Fibroblast of lung (primary cell): ENCODE data around the gene PLEKHJ1. TPM values are rescaled to one million over a fixed set of nuclear protein-coding genes. Genes with fewer than 3 reads are reported as not detected.

Source experiments
- DNase-seq, 2 donors: peaks; one replicate each; pipeline versions ENCODE4 v3.0.0 to v3.0.0-alpha.2; 2010; ENCODE audit warnings: low read depth in 2 of 2
- H2AFZ ChIP-seq: 2 replicates; pipeline ENCODE4 v1.5.1; 2012; ENCODE audit warnings: low read length, control low read depth, inconsistent platforms
- H3K27ac ChIP-seq: 2 replicates; pipeline ENCODE4 v1.5.1; 2011; ENCODE audit warnings: low read length, control low read depth; ENCODE audit not compliant: insufficient read depth
- H3K27me3 ChIP-seq: 2 replicates; pipeline ENCODE4 v1.5.1; 2011; ENCODE audit warnings: mild to moderate bottlenecking, low read length; ENCODE audit not compliant: control insufficient read depth, insufficient read depth
- H3K36me3 ChIP-seq: 2 replicates; pipeline ENCODE4 v1.5.1; 2011; ENCODE audit warnings: low read length; ENCODE audit not compliant: control insufficient read depth, insufficient read depth
- H3K4me1 ChIP-seq: 2 replicates; pipeline ENCODE4 v1.5.1; 2011; ENCODE audit warnings: low read length; ENCODE audit not compliant: control insufficient read depth, insufficient read depth; ENCODE audit errors: extremely low read depth
- H3K4me2 ChIP-seq: 2 replicates; pipeline ENCODE4 v1.5.1; 2011; ENCODE audit warnings: low read length, control low read depth; ENCODE audit not compliant: insufficient read depth; ENCODE audit errors: extremely low read depth
- H3K4me3 ChIP-seq, 4 experiments: fragments of 200-600 bp in 1 of 4; sonication (generic) in 1 of 4; replicated peaks in 1 of 4; 2 replicates each; pipeline ENCODE4 v1.5.1; 2011 to 2016; ENCODE audit warnings: low read length in 4 of 4, low read depth in 3 of 4, mild to moderate bottlenecking in 3 of 4, control low read depth in 2 of 4, inconsistent platforms in 1 of 4, mixed read lengths in 1 of 4; ENCODE audit not compliant: insufficient read depth in 1 of 4; ENCODE audit errors: control extremely low read depth in 1 of 4
- H3K79me2 ChIP-seq: 2 replicates; pipeline ENCODE4 v1.5.1; 2012; ENCODE audit warnings: mild to moderate bottlenecking, low read length, inconsistent platforms; ENCODE audit not compliant: control insufficient read depth, insufficient read depth
- H3K9ac ChIP-seq: 2 replicates; pipeline ENCODE4 v1.5.1; 2011; ENCODE audit warnings: mild to moderate bottlenecking, low read length, control low read depth; ENCODE audit not compliant: insufficient read depth
- H3K9me3 ChIP-seq: 2 replicates; pipeline ENCODE4 v1.5.1; 2012; ENCODE audit warnings: low read depth, low read length; ENCODE audit not compliant: control insufficient read depth, insufficient read depth
- H4K20me1 ChIP-seq: 2 replicates; pipeline ENCODE4 v1.5.1; 2011; ENCODE audit warnings: low read length; ENCODE audit not compliant: control insufficient read depth, insufficient read depth; ENCODE audit errors: extremely low read depth
- CTCF ChIP-seq, 2 donors: IDR thresholded peaks in 1 of 2; conservative IDR thresholded peaks in 1 of 2; 1 replicate in 1 of 2; 2 replicates in 1 of 2; pipeline ENCODE4 v1.5.1; 2011 to 2012; ENCODE audit warnings: low read length in 2 of 2, control low read depth in 1 of 2, inconsistent platforms in 1 of 2, low read depth in 1 of 2, mild to moderate bottlenecking in 1 of 2
- EZH2 ChIP-seq: IDR thresholded peaks from 2 replicates; pipeline ENCODE4 v1.5.1; 2012; ENCODE audit warnings: low read length, control low read depth, mild to moderate bottlenecking; ENCODE audit errors: missing control alignments
- polyA plus RNA-seq, 2 donors: library from polyadenylated mRNA; depleted of rRNA in 1 of 2; stranded (reverse) in 1 of 2; unstranded in 1 of 2; fragments of >200 nt; gene quantifications; 2 replicates each; pipeline ENCODE4 v1.2.1, GENCODE V29; 2011 to 2012; ENCODE audit warnings: missing spikeins in 1 of 2
- total RNA-seq: library from RNA; depleted of rRNA; stranded (reverse); fragments of >200 nt; gene quantifications from 2 replicates; pipeline ENCODE4 v1.2.1, GENCODE V29; 2014

The PLEKHJ1 gene
- total and polyA plus RNA-seq, 2 donors (not counting 1 experiment from before 2014, with no cell fraction given) = 34.9 to 61.3 TPM

DNA sequence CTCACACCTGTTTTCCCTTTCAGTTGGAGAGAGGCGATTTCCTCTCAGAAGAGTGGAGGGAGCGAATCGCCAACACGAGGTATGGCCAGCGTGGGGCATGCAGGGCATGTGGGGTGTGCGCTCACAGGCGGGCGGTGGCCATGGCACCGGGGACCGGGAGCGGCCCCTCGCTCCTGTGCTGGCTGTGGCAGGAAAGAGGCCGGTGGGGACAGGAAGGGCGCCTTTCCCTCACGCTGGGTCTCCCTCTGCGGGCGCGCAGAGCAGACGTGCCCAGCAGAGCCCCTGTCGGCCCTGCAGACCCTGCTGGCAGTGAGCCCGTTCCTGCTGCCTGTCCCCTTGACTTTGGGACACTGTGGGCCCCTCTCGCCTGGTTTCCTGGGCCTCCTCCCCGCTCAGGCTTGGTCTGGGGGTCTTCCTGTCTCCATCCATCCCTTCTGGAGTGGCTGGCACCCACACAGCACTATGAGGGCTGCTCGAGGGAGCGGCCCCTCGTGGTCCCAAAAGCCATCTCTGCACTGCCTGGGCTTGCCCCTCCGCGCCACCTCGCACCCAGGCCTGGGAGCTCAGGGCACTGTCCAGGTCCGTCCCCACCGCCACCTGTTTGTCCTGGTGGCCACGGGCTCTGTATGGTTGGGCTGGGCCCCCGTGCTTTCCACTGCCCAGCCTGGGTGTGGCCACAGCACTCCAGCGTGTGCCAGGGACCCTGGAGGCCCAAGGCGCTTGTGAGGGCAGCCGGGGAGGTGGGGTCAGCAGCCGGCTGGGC is 36.1 kb downstream of the PLEKHJ1 start:
- H3K4me1 ChIP-seq = no peaks in the 10 kb centered on the region
- no peak overlapping the region for H3K9ac ChIP-seq
- H3K4me3 ChIP-seq = no peak overlapping the region
- no peaks in the 10 kb centered on the region for H3K27me3 ChIP-seq
- peaks cover 38% of the 10 kb centered on the region for H3K36me3 ChIP-seq
- peaks cover 67% of the 10 kb centered on the region for H3K79me2 ChIP-seq
- H3K4me2 ChIP-seq = no peak overlapping the region
- no peaks in the 10 kb centered on the region for H3K9me3 ChIP-seq
- H2AFZ ChIP-seq = no peak overlapping the region
- H4K20me1 ChIP-seq = no peaks in the 10 kb centered on the region
- TF ChIP-seq EZH2 (no peak), CTCF (conservative IDR thresholded peaks at IDR 0.05 in 1 of 2, IDR thresholded peaks at IDR 0.05 in 1 of 2; ENCODE audit: low read depth in 1 of 2, low read length in 2 of 2) (no peak)
- no peak overlapping the region for H3K27ac ChIP-seq
- no peak for DNase-seq

GRCh38 chr19:2199215-2199614 is 36.9 kb downstream of the PLEKHJ1 start:
- no peaks in the 10 kb centered on the region for H4K20me1 ChIP-seq
- peaks cover 41% of the 10 kb centered on the region for H3K36me3 ChIP-seq
- no peak overlapping the region for H3K27ac ChIP-seq
- H3K4me1 ChIP-seq = no peaks in the 10 kb centered on the region
- no peaks in the 10 kb centered on the region for H3K27me3 ChIP-seq
- no peak overlapping the region for H3K9ac ChIP-seq
- TF ChIP-seq CTCF (conservative IDR thresholded peaks at IDR 0.05 in 1 of 2, IDR thresholded peaks at IDR 0.05 in 1 of 2; ENCODE audit: low read depth in 1 of 2, low read length in 2 of 2) (peak in 1 of 2 donors; percentile 27), EZH2 (no peak)
- no peak overlapping the region for H3K4me2 ChIP-seq
- no peak overlapping the region for H3K4me3 ChIP-seq
- H2AFZ ChIP-seq = no peak overlapping the region
- H3K79me2 ChIP-seq = peaks cover 73% of the 10 kb centered on the region
- no peaks in the 10 kb centered on the region for H3K9me3 ChIP-seq
- no peak for DNase-seq

DNA sequence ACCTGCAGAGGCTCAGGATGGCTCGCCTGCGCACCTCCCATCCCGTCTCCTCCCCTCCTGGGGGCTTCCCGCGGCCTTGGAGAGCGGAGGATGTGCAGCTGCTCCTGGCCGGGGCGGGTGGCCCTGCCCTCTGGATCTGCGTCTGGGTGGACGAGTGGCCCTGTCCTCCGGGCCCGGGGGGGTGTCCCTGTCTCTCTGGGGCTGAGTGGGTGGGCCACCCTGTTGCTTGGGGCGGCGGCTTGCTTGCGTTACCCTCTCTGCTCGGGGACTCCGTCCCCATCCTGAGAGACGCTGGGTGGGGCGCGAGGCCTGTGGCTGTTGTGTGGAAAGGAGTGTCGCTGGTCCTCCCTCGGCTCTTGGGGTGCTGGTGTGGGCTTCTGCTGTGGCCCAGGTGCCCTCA is 37.8 kb downstream of the PLEKHJ1 start:
- Histone ChIP-seq H3K9me3 (no peaks in the 10 kb centered on the region), H3K27ac (no peak overlapping the region), H3K4me2 (no peak overlapping the region), H3K27me3 (no peaks in the 10 kb centered on the region), H3K36me3 (peaks cover 40% of the 10 kb centered on the region), H2AFZ (no peak overlapping the region), H3K4me1 (no peaks in the 10 kb centered on the region), H3K4me3 (no peak overlapping the region), H3K79me2 (peaks cover 69% of the 10 kb centered on the region), H4K20me1 (no peaks in the 10 kb centered on the region), H3K9ac (no peak overlapping the region)
- TF ChIP-seq EZH2 (no peak), CTCF (conservative IDR thresholded peaks at IDR 0.05 in 1 of 2, IDR thresholded peaks at IDR 0.05 in 1 of 2; ENCODE audit: low read depth in 1 of 2, low read length in 2 of 2) (no peak)
- no peak for DNase-seq
